Ishikawa (cell line): ENCODE data around the gene FAM174A.

ENCODE experiments used
- CEBPB ChIP-seq: IDR thresholded peaks from 2 replicates; pipeline ENCODE4 v1.6.1; 2012
- CREB1 ChIP-seq: IDR thresholded peaks from 2 replicates; pipeline ENCODE4 v1.6.1; 2012; ENCODE audit warnings: low read depth
- EGR1 ChIP-seq: IDR thresholded peaks from 2 replicates; pipeline ENCODE4 v1.6.1; 2012
- EP300 ChIP-seq: IDR thresholded peaks from 2 replicates; pipeline ENCODE4 v1.6.1; 2012; ENCODE audit warnings: borderline replicate concordance
- FOXM1 ChIP-seq: IDR thresholded peaks from 2 replicates; pipeline ENCODE4 v1.6.1; 2012; ENCODE audit warnings: low read depth, borderline replicate concordance
- NFIC ChIP-seq: IDR thresholded peaks from 2 replicates; pipeline ENCODE4 v1.6.1; 2012
- RAD21 ChIP-seq: IDR thresholded peaks from 2 replicates; pipeline ENCODE4 v1.6.1; 2012; ENCODE audit warnings: low read depth
- TAF1 ChIP-seq: IDR thresholded peaks from 2 replicates; pipeline ENCODE4 v1.6.1; 2012; ENCODE audit warnings: low read depth, mild to moderate bottlenecking
- TCF12 ChIP-seq: IDR thresholded peaks from 2 replicates; pipeline ENCODE4 v1.6.1; 2012; ENCODE audit warnings: low read depth
- TEAD4 ChIP-seq: IDR thresholded peaks from 2 replicates; pipeline ENCODE4 v1.6.1; 2012
- YY1 ChIP-seq: IDR thresholded peaks from 2 replicates; pipeline ENCODE4 v1.6.1; 2012; ENCODE audit warnings: low read depth
- ZBTB7A ChIP-seq: IDR thresholded peaks from 2 replicates; pipeline ENCODE4 v1.6.1; 2012; ENCODE audit warnings: low read depth
- TF ChIP-seq, protein P1 (sequence below): IDR thresholded peaks from 2 replicates; pipeline ENCODE4 v1.6.1; 2012
- TF ChIP-seq, protein P2 (sequence below): IDR thresholded peaks from 2 replicates; pipeline ENCODE4 v1.6.1; 2012; ENCODE audit warnings: low read depth, mild to moderate bottlenecking
- TF ChIP-seq, protein P3 (sequence below): IDR thresholded peaks from 2 replicates; pipeline ENCODE4 v1.6.1; 2012

Gene FAM174A

DNA sequence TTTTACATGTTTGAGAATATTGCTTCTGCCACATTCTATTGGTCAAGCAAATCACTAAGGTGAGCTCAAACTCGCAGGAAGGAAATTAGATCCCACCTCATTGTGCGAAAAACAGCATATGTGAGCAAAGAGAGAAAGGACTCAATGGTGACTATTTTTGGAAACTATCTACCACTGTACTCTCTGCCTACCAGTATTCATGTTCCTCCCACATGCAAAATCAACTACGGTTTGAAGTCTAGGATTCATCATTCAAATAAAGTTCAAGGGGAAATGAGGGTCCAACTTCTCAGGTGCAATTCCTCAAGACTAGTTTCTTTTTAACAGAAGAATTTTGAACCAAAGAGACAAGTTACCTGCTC is 60.6 kb downstream of the FAM174A start:
- no peak for TF ChIP-seq CEBPB
- TF ChIP-seq EGR1, result no peak
- no peak for TF ChIP-seq YY1
- TF ChIP-seq TEAD4, result no peak
- TF ChIP-seq TCF12, result no peak
- TF ChIP-seq, protein P1, sequence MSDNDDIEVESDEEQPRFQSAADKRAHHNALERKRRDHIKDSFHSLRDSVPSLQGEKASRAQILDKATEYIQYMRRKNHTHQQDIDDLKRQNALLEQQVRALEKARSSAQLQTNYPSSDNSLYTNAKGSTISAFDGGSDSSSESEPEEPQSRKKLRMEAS, result no peak
- no peak for TF ChIP-seq FOXM1
- no peak for TF ChIP-seq RAD21
- TF ChIP-seq EP300, result no peak
- TF ChIP-seq TAF1, result no peak
- TF ChIP-seq NFIC, result no peak
- TF ChIP-seq ZBTB7A, result no peak
- TF ChIP-seq CREB1, result no peak
- TF ChIP-seq, protein P2, sequence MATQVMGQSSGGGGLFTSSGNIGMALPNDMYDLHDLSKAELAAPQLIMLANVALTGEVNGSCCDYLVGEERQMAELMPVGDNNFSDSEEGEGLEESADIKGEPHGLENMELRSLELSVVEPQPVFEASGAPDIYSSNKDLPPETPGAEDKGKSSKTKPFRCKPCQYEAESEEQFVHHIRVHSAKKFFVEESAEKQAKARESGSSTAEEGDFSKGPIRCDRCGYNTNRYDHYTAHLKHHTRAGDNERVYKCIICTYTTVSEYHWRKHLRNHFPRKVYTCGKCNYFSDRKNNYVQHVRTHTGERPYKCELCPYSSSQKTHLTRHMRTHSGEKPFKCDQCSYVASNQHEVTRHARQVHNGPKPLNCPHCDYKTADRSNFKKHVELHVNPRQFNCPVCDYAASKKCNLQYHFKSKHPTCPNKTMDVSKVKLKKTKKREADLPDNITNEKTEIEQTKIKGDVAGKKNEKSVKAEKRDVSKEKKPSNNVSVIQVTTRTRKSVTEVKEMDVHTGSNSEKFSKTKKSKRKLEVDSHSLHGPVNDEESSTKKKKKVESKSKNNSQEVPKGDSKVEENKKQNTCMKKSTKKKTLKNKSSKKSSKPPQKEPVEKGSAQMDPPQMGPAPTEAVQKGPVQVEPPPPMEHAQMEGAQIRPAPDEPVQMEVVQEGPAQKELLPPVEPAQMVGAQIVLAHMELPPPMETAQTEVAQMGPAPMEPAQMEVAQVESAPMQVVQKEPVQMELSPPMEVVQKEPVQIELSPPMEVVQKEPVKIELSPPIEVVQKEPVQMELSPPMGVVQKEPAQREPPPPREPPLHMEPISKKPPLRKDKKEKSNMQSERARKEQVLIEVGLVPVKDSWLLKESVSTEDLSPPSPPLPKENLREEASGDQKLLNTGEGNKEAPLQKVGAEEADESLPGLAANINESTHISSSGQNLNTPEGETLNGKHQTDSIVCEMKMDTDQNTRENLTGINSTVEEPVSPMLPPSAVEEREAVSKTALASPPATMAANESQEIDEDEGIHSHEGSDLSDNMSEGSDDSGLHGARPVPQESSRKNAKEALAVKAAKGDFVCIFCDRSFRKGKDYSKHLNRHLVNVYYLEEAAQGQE, result no peak
- TF ChIP-seq, protein P3, sequence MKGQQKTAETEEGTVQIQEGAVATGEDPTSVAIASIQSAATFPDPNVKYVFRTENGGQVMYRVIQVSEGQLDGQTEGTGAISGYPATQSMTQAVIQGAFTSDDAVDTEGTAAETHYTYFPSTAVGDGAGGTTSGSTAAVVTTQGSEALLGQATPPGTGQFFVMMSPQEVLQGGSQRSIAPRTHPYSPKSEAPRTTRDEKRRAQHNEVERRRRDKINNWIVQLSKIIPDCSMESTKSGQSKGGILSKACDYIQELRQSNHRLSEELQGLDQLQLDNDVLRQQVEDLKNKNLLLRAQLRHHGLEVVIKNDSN, result no peak

DNA sequence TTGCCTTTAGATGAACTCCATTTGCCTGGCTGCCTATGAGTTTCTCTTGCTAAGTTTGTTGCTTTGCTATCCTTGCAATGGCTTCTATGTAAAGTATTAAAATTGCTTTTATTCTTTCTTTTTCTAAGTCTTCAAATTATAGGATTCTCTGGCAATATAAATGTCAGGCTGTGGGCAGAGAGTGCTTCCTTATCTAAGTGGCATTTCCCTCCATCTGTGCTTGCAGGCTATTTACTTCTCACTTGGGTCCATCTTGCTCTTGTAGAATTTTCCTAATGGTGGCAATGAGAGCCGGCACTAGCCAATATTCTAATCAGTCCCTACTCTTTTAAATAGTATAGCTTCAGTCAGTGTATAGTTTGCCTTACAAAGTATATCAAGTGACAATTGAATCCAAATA is 63.3 kb downstream of the FAM174A start:
- TF ChIP-seq CREB1 (no peak), TAF1 (no peak), FOXM1 (no peak), RAD21 (no peak), TCF12 (no peak), ZBTB7A (no peak)
- TF ChIP-seq, protein P3, result no peak

DNA sequence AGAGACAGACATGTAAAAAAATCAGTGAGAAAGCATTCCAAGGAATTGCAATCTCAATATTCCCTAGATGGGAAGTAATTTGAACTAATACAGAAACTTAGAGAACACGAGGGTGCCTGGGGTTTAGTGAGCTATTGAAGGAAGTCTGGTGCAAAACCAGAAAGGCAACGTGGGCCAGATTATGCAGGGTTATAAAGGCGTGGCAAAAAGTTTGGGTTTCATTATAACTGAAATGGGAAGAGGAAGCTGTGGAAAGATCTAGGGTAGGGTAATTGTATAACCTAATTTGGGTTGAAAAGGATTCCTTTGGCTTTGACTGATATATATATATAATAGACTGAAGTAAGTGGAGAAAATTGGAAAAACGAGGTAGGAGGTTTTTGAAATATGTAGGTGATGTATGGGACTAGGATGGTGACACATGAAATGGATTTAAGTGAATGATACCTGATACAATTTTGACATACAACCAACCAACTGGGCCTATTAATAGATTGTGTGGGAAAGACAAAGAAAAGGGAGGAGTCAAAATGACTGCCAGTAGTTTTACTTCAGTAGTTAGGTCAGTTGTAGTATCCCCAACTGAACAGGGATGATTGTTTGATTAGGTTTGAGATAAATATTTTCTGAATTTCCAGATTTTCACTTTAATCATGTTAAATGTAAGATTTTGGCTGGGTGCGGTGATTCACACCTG is 65.3 kb downstream of the FAM174A start:
- TF ChIP-seq EGR1 (no peak), CREB1 (no peak), FOXM1 (no peak), RAD21 (no peak), NFIC (no peak), YY1 (no peak), ZBTB7A (no peak), EP300 (no peak)
- TF ChIP-seq, protein P3, result no peak

DNA sequence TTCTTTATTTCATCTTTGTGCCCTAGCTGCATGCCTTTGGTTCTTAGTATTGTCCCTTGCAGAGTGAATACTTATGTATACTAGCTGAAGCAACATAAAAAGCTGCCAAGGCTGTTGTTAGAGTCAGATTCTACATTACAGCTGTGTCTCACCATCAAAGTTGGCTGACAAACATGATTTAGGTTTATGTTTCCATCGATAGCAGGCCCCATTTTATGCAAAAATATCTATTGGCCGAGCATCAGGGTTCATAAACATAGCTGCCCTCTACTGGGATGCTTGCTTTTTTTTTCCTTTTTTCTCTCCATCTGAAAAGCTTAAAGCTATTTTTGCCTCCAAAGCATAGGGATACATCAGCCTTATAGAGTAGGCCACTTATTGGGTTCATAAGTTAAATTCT is 68.0 kb downstream of the FAM174A start:
- TF ChIP-seq, protein P1, result no peak
- TF ChIP-seq, protein P2, result no peak
- no peak for TF ChIP-seq TCF12

DNA sequence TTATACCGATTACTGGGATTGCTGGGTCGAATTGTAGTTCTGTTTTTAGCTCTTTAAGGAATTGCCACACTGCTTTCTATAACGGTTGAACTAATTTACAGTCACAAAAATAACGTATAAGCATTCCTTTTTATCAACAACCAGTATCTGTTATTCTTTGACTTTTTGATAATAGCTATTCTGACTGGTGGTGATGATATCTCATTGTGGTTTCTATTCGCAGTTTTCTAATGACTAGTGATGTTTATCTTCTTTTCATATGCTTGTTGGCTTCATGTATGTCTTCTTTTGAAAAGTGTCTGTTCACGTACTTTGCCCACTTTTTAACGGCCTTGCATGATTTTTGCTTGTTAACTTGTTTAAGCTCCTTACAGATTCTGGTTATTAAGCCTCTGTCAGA is 74.4 kb downstream of the FAM174A start:
- TF ChIP-seq TEAD4 (no peak), YY1 (no peak), CEBPB (no peak), TAF1 (no peak), EGR1 (no peak), TCF12 (no peak), CREB1 (no peak), RAD21 (no peak), NFIC (no peak), ZBTB7A (no peak), FOXM1 (no peak), EP300 (no peak)
- TF ChIP-seq, protein P1, result no peak
- TF ChIP-seq, protein P3, result no peak
- TF ChIP-seq, protein P2, result no peak
